HFF-Myc (cell line): ENCODE measurements around the gene PPP2R5D.
A peak's percentile ranks its signal among the peaks of the same experiment; 100 is the strongest.

Experiments used
- DNase-seq: peaks from one replicate; pipeline ENCODE4 v3.0.0-alpha.2; 2011; ENCODE audit warnings: low read depth; ENCODE audit errors: extremely low read depth
- H3K4me3 ChIP-seq: replicated peaks from 2 replicates; pipeline ENCODE4 v1.5.1; 2011; ENCODE audit warnings: low read depth, mild to moderate bottlenecking, control low read depth, low read length
- CTCF ChIP-seq: IDR thresholded peaks from 2 replicates; pipeline ENCODE4 v1.5.1; 2012; ENCODE audit warnings: mild to moderate bottlenecking, low read depth, low read length, control low read depth; ENCODE audit errors: missing control alignments

PPP2R5D gene

GRCh38 chr6:42984001-42984923, at the start of gene PPP2R5D:
PPP2R5D (plus strand) TSS chr6:42984570; CDS start chr6:42984678, 108 bp downstream.
- peak within 1 kb of the TSS; percentile 73 for H3K4me3 ChIP-seq
- peak; percentile 97 for DNase-seq
- TF ChIP-seq CTCF: no peak

GRCh38 chr6:42935322-42935721, 49.0 kb upstream of the PPP2R5D start:
- TF ChIP-seq CTCF: no peak
- no peak for DNase-seq
- H3K4me3 ChIP-seq: no peak overlapping the region

- TF ChIP-seq CTCF: no peak
- no peak for DNase-seq
- no peak overlapping the region for H3K4me3 ChIP-seq
These were observed 48.0 kb upstream of the PPP2R5D start for GRCh38 chr6:42936398-42936797.

DNA sequence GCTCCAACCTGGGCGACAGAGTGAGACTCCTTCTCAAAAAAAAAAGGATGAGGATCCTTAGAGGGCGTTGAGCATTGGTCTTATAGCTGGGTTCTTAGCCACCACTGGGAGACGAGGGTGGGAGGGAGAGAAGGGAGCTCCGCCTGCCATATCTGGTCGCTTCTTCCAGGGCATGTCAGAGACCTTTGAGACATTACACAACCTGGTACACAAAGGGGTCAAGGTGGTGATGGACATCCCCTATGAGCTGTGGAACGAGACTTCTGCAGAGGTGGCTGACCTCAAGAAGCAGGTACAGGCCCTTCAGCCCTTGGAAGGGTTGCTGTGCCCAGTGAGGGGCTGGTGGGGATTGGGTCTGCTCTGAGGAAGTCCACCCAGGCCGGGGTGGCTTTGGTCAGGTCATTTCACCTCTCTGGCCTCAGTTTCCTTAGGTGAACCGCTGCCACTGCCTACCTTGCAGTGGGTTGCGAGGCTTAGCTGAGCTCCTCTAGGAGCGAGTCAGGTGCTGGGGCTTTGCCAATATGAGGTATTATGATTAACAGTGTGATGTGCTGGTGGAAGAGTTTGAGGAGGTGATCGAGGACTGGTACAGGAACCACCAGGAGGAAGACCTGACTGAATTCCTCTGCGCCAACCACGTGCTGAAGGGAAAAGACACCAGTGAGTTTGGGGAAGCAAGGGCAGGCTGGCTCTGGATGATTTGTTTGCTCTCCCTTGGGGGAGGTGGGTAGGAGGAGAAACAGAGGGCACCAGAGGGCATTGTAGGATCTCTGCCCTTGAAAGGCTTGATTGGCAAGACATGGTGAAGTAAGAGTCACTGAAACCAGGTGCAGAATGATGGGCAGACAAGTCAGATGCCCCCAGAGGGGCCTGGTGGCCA, 46.6 kb upstream of the PPP2R5D start:
- H3K4me3 ChIP-seq: no peak overlapping the region
- no peak for DNase-seq
- no peak for TF ChIP-seq CTCF

DNA sequence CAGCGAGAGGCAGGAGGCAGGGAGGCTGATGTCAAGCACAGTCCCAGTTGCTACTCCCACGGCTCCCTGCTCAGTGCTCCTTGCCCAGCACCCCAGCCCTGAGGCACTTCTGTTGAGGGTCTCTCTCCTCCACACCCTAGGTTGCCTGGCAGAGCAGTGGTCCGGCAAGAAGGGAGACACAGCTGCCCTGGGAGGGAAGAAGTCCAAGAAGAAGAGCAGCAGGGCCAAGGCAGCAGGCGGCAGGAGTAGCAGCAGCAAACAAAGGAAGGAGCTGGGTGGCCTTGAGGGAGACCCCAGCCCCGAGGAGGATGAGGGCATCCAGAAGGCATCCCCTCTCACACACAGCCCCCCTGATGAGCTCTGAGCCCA, 46.0 kb upstream of the PPP2R5D start:
- TF ChIP-seq CTCF: no peak
- no peak for DNase-seq
- H3K4me3 ChIP-seq: no peak overlapping the region

DNA sequence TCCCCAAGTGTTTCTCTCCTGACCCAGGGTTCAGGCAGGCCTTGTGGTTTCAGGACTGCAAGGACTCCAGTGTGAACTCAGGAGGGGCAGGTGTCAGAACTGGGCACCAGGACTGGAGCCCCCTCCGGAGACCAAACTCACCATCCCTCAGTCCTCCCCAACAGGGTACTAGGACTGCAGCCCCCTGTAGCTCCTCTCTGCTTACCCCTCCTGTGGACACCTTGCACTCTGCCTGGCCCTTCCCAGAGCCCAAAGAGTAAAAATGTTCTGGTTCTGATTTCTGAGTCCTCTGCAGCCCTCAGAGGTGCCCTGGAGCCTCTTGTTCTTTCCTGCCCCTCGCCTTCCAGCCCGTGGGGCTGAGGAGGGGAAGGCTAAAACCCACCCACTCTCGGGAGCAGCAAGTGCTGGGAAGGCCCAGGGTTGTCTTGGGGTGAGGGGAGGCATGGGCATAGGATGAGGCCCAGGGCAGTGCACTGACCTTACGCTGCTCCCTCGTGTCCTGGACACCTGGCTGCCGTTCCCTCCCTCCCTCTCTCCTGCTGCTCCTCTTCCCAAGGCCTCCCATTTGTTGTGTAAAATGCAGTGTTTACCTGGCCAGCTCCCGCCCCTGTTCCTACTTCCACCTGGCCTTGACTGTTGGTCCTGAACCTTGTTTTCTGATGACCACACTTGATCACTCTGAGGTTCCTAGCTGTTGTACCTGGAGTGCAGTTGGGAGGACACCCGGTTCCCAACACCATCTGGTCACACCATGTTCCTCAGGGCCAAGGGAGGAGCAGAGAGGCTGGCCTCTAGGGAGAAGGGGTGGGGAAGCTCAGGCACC, 45.2 kb upstream of the PPP2R5D start:
- no peak for DNase-seq
- no peak for TF ChIP-seq CTCF
- no peak overlapping the region for H3K4me3 ChIP-seq
